ENCODE data around the gene EXOC3.

Gene EXOC3

DNA sequence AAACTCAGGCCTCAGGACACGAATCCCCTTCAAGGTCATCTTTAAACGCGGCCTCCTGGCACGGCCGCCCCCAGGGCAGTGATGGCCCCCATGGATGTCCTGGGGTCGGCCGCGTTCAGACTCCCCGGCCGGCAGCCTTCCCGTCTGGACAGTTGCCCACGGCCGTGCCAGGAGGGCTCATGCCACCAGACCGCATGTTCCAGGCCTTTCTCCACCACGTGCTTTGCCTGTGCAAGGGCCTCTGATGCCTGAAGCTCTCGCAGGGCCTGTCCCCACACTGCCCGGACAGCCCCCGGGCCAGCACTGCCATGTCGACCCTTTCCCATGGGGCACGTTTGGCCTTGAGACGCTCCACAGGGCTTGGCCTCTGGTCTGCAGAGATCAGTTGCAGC, 46.7 kb downstream of the EXOC3 start:
- DNase-seq = no peak

- DNase-seq = no peak
Observed at GRCh38 chr5:490116-491106, 47.4 kb downstream of the EXOC3 start.

GRCh38 chr5:491119-491855, 48.3 kb downstream of the EXOC3 start:
- no peak for DNase-seq

GRCh38 chr5:491856-492155, 48.8 kb downstream of the EXOC3 start:
- DNase-seq = no peak

GRCh38 chr5:492314-492893, 49.4 kb downstream of the EXOC3 start:
- DNase-seq = no peak

- DNase-seq = no peak
Observed at GRCh38 chr5:493119-493701, 50.2 kb downstream of the EXOC3 start.

GRCh38 chr5:493758-494157, 50.8 kb downstream of the EXOC3 start:
- DNase-seq = no peak

- DNase-seq = no peak
Observed at GRCh38 chr5:494667-495255, 51.8 kb downstream of the EXOC3 start.

DNA sequence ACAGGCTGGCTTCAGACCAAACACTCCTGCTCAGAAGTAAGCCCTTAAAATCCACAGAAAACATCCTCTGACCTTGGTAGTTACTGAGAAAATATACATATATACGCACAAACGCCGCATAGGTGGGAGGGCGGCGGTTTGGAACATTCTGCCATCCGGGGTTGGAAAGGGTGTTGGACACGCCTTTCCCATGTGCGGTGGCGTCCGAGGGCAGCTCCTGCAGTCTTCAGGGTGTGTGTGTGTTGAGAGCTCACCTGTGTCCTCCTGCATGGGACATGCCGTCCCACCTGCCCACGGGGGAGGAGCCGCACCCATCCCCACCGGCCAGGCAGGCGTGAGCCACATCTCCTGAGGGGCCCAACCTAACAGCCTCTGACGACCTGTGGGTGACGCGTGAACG, 53.1 kb downstream of the EXOC3 start:
- no peak for DNase-seq

DNA sequence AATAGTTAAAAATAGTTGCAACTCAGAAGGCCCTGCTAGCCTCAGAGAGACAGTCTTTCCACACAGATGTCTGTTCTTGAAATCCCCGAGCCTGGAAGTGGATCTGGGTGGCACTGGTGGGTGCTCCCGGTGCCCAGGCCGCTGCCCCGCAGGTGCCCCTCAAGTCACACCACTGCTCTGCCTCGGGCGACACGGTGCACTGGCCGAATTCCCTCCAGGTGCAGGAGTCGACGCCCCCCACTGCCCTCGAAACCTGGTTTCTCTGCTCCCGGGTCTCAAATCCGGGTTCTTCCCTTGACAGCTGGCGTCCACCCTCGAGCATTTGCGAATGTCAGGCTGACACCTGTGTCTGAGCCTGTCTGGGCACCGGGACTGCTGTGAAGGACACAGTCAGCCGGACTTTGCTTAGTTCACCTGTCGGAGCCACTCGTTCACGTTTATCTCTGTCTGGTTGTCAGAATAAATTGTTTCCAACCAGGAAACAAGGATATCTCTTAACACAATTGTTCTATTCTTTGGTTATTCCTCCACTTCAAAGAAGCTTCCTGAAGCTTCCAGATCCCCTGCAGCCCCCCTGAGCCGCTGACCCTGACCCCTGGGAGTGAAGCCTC, 54.2 kb downstream of the EXOC3 start:
- DNase-seq = no peak

- DNase-seq = no peak
Observed at GRCh38 chr5:497871-498509, 55.0 kb downstream of the EXOC3 start.

DNA sequence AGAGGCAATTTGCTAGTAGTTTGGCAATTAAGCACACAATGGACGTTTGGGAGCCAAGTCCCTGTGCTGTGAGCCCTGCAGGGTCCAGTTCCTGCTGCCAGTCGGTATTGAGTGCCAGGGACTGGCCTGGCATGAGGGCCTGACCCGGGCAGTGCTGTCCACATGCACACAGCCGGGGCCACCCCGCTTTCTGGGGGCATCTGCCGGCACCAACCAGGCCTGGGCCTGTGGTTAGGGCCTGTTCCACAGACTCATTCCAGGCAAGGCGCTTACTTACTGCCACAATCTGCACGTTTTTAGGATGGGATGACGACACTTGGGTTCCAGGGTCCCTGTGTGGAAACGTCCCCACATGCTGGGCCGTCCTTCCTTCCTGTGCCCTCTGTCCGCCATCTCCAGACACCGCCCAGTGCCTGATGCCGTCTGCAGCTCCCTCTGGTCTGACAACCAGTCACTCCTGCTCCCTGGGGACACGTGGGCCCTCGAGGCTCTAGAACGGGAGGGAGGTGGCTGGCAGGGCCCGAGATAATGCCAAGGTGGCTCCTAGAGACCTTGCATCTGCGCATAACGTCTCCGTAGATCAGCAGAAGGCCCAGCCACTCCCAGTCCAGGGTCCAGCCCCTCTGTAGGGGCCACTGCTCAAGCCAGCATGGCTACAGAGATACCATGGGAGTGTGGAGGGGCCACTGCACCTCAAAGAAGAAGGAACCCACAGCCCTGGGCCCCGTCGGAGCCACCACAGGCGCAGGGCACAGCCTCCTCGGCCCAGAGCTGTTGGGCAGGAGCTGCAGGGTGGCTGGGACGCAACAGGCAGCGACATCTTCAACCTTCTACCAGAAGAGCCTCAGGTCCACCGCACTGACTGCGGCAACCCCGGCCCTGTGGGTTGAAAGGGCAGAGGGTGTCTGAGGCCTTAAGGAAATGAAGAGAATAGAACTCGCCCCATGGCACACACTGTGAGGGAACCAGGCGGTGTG, 56.5 kb downstream of the EXOC3 start:
- DNase-seq = no peak

DNA sequence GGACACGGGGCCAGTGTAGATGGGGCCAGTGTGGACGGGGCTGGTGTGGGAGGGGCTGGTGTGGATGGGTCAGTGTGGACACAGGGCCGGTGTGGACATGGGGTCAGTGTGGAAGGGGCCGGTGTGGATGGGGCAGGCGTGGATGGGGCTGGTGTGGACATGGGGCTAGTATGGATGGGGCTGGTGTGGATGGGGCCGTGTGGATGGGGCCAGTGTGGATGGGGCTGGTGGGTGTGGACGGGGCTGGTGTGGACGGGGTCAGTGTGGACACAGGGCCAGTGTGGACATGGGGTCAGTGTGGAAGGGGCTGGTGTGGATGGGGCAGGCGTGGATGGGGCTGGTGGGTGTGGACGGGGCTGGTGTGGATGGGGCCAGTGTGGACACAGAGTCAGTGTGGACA, 57.5 kb downstream of the EXOC3 start:
- no peak for DNase-seq

- DNase-seq = no peak
Observed at GRCh38 chr5:501105-501830, 58.3 kb downstream of the EXOC3 start.

- DNase-seq = no peak
Observed at GRCh38 chr5:501831-502184, 58.8 kb downstream of the EXOC3 start.

GRCh38 chr5:502325-503079, 59.5 kb downstream of the EXOC3 start:
- DNase-seq = no peak

- no peak for DNase-seq
Observed at GRCh38 chr5:504326-505154, 61.6 kb downstream of the EXOC3 start.

DNA sequence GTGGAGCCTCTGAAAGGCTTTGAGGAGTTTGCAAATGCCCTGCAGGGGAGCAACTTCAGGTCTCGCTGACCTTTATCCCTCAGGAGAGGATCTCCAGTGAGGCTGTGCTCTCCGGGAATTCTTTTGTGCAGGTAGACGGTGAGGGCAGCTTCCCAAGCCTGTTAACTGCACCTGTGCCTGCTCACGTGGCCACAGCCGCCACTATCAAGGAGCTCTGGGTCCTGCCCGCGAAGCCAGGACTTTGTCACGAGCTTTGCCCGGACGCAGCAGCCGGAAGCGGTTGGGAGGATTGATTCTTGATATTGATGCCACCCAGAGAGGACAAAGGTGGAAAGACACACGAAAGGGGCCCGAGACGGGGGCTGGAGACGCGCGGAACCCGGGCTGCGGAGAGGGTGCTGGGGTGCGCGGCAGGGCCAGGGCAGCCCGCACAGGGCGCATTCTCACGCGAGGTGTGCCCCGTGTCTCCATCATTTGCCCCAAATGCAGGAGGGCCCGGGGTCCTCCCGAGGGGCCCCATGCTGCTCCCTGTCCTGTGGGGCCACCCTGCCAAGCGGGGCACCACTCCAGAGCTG, 63.1 kb downstream of the EXOC3 start:
- DNase-seq = no peak

Data from hematopoietic multipotent progenitor cell treated with erythropoietin and hydrocortisone succinate and interleukin-3 and kit ligand, for 6 days (in vitro differentiated cells).